Activated CD4-positive, alpha-beta T cell treated with anti-CD3 and anti-CD28 coated beads, Interleukin-2, amount 10 ng/mL, durations not matched to agents 24 days and 14 days (primary cell): ENCODE measurements around the gene CROCC2. TPM values are rescaled to one million over a fixed set of nuclear protein-coding genes. Genes with fewer than 3 reads are reported as not detected.

Experiments used
- DNase-seq: peaks from one replicate; pipeline ENCODE4 v3.0.0; 2022
- H3K27ac Mint-ChIP-seq: one replicate; pipeline ENCODE4 v1.8.0; 2022; ENCODE audit warnings: mild to moderate bottlenecking, mixed read lengths
- H3K27me3 Mint-ChIP-seq: one replicate; pipeline ENCODE4 v1.8.0; 2022; ENCODE audit warnings: mixed read lengths
- H3K36me3 Mint-ChIP-seq: one replicate; pipeline ENCODE4 v1.8.0; 2022; ENCODE audit warnings: low read depth, mild to moderate bottlenecking, mixed read lengths
- H3K4me1 Mint-ChIP-seq: one replicate; pipeline ENCODE4 v1.8.0; 2021; ENCODE audit warnings: mixed read lengths
- H3K4me3 Mint-ChIP-seq: one replicate; pipeline ENCODE4 v1.8.0; 2022; ENCODE audit warnings: mild to moderate bottlenecking, moderate library complexity, mixed read lengths
- H3K9me3 Mint-ChIP-seq: one replicate; pipeline ENCODE4 v1.8.0; 2021; ENCODE audit warnings: mixed read lengths
- intact Hi-C: fragments of 100-400 bp; cut with micrococcal nuclease; formaldehyde crosslinking; loops from one replicate; pipeline ENCODE4 v1.15.1; 2023
- total RNA-seq: library from RNA; stranded (reverse); gene quantifications from 2 replicates; pipeline ENCODE4 v1.2.3, GENCODE V29; 2022

Gene CROCC2
- total RNA-seq, 1 donor from 2014 or later = not detected

DNA sequence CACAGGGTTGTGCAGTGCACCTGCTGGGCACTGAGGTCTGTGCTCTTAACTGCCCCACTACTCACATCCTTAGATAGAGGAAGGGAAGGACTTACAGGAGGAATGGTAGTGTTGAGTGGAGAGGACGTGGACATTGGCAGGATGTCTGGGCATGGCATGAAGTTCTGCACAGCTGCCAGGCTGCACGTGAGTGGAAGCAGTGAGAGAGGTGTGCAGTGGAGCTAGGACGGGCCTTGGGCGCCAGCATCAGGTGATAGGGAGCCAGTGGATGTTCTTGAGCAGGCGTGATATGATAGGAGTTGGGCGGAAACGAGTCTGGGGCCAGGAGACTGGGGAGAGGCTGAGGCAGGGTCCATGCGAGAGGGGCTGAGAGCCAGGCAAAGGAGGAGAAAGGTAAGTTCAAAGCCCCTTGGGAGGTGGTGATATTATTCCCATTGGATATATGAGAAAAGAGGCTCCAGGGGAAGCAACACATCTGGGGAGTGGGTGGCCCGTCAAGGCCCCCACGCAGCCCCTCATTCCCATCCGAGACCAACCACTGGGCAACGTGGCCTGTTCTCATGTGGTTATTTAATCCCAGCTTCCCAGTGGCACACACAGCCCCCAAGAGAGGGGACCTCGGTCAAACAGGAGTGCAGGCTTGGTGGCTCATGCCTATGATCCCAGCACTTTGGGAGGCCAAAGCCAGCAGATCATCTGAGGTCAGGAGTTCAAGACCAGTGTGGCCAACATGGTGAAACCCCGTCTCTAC is 46.5 kb downstream of the CROCC2 start:
- intact Hi-C loops = no loop called here
- H3K4me3 Mint-ChIP-seq = no peak overlapping the region

DNA sequence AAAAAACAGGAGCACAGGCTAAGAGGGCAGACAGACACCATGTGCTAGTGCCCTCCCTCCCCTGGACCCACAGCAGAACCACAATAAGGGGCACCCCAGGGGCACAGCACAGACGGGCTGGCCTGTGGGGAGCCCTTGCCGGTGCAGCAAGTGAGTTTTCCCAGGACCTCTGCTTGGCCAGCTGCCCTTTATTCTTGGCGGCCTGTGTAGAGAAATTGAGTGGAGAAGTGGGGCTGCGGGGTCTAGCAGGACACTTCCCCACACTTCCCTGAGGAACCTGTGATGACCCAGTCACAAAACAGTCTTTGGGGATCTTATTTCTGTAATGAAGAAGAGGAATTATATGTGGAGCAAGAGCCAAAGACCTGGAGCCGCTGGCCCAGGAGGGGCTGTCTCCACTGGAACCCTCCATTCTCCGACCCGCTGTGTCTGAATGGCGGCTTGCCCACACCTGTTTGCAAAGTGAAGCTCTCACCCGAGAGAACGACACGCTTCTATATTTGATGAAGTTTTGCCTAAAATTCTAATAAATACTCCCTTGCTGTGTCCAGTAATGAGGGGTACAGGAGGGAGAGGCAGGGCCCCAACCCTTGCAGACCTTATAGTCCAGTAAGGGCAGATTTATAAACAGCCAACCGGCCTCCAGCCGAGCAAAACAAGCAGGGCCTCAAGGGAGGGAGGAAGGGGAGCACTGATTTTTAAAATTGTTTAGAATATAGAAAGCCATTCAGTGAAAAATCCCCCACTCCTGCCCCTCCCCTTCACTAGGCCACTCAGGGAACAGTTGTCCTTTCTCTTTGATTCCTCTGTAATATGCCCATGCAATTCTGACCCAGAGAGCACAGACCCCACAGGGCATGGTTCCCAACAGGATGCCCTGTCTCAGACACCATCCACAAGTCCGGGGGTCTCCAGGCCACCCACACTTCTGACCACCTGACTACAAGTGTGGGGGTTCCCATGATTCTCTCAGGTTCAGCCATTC is 47.6 kb downstream of the CROCC2 start:
- intact Hi-C loops = no loop called here
- Mint-ChIP-seq H3K4me3 (no peak overlapping the region), H3K4me1 (no peaks in the 10 kb centered on the region), H3K36me3 (no peaks in the 10 kb centered on the region), H3K9me3 (no peaks in the 10 kb centered on the region), H3K27ac (no peak overlapping the region), H3K27me3 (peaks cover 3% of the 10 kb centered on the region)
- DNase-seq = no peak

More for the DNA sequence above, 46.5 kb downstream of the CROCC2 start:
- Mint-ChIP-seq H3K27ac (no peak overlapping the region), H3K4me1 (no peaks in the 10 kb centered on the region), H3K36me3 (no peaks in the 10 kb centered on the region), H3K9me3 (no peaks in the 10 kb centered on the region), H3K27me3 (peaks cover 3% of the 10 kb centered on the region)
- no peak for DNase-seq

DNA sequence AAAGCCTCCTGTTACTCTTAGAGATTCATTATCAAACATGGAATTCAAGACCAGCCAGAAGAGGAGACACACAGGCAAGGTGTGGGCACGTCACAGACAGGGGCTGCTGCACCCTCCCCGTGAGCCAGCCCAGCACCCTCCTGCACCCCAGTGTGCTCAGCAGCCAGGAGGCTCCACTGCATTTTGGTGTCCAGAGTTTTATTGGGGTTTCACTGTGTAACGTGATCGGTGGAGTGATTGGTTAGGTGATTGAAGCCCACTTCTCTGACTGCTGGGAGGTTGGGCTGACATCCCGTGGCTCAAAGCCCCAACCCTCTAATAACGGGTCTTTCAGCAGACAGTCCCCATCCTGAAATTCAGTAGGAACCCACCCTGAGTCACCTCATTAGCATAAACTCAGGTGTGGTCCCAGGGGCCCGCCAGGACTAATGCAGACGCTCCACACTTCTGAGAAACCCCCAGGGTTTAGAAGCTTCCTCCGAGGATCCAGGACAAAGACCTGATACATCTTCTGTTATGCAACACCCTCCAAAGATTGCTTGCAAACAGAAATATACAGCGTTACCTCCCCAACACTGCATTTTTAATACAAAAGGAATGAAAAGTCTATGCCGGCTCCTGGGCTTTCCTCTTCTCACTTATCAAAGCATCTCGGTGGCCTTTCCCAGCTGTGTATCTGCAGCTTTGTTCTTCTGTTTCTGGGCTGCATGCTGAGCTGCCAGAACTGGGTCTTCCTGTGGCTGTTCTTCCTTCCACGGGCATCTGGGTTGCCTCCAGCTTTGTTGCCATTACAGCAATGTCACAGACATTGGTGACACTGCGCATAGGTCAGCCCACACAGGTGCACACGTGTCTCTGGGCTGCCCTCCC is 48.5 kb downstream of the CROCC2 start:
- H3K9me3 Mint-ChIP-seq = no peaks in the 10 kb centered on the region
- H3K4me1 Mint-ChIP-seq = no peaks in the 10 kb centered on the region
- no peaks in the 10 kb centered on the region for H3K36me3 Mint-ChIP-seq
- peaks cover 3% of the 10 kb centered on the region for H3K27me3 Mint-ChIP-seq
- intact Hi-C loops = no loop called here
- DNase-seq = no peak
- H3K4me3 Mint-ChIP-seq = no peak overlapping the region
- no peak overlapping the region for H3K27ac Mint-ChIP-seq

DNA sequence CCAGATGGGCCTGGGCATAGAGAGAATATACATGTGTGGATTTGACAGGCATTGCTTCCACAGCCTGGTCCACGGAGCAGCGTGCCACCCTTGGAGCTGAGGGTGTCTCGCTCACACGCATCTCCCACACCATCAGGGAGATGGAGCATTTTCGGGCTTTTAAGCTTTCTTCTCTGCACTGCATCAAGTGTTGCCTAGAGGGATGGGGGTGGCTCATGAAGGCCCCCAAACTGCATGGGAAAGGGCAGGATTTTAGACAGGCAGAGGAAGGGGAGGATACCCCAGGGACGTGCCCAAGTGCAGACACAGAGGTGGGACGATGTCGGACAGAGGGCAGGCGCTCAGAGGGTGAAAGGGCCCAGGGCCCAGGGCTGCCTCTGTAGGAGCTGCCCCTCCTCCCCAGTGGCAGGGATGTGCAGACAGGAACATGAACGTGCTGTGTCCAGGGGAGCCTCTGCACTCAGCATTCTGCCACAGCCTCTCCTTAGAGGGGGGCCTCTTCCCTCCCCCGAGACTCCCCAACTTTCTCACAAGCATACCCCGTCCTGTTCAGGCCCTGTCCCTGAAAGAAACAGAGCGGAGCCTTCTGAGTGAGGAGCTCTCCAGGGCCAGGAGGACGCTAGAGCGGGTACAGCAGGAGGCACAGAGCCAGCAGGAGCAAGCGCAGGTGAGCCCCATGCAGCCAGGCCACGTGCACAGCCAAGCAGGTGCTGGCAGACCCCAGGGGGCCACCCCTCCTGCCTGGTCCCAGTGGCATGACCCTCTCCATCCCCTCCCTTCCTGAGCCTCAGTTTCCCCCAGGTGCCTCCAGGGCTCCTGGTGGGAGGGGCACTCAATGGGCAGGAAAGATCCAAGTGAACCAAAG is 49.4 kb downstream of the CROCC2 start:
- no peaks in the 10 kb centered on the region for H3K4me1 Mint-ChIP-seq
- no peaks in the 10 kb centered on the region for H3K36me3 Mint-ChIP-seq
- no peaks in the 10 kb centered on the region for H3K9me3 Mint-ChIP-seq
- no peak overlapping the region for H3K27ac Mint-ChIP-seq
- H3K4me3 Mint-ChIP-seq = no peak overlapping the region
- DNase-seq = no peak
- intact Hi-C loops = no loop called here
- H3K27me3 Mint-ChIP-seq = peaks cover 5% of the 10 kb centered on the region

DNA sequence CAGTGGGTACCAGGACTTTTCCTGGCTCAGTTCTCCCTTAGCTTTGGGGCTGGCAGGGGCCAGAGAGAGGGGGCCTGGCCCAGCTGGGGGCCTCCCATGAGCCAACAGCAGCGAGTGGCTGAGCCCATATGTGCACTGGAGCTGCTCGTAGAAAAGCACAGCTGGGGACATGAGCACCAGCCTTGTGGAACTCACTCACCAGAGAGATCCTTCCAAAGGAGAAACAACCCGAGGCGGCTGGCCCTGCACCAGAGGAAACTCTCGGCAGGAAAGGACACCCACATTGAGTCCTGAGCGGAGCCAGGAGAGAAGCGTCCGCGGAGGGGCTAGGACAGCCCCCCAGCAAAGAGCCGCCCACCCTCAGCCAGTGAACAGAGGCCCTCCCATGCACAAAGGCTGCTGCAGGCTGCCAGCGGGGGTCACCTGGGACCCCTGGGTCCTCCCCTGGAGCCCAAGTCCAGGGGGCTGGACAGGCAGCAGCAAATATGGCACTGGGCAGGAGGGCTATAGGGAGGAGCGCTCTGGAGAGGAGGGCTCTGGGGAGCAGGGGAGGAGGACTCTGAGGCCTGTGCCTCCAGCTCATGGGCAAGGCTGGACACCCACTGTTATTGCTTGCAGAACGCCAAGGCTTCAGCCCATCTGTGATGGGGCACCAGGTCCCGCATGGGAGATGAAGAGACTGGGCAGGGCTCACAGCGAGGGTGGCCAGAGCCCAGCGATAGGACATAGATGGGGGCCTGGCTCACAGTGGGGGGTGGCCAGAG is 50.2 kb downstream of the CROCC2 start:
- no peaks in the 10 kb centered on the region for H3K4me1 Mint-ChIP-seq
- H3K27ac Mint-ChIP-seq = no peak overlapping the region
- no peak for DNase-seq
- H3K4me3 Mint-ChIP-seq = no peak overlapping the region
- no peaks in the 10 kb centered on the region for H3K36me3 Mint-ChIP-seq
- intact Hi-C loops = no loop called here
- no peaks in the 10 kb centered on the region for H3K9me3 Mint-ChIP-seq
- peaks cover 5% of the 10 kb centered on the region for H3K27me3 Mint-ChIP-seq

DNA sequence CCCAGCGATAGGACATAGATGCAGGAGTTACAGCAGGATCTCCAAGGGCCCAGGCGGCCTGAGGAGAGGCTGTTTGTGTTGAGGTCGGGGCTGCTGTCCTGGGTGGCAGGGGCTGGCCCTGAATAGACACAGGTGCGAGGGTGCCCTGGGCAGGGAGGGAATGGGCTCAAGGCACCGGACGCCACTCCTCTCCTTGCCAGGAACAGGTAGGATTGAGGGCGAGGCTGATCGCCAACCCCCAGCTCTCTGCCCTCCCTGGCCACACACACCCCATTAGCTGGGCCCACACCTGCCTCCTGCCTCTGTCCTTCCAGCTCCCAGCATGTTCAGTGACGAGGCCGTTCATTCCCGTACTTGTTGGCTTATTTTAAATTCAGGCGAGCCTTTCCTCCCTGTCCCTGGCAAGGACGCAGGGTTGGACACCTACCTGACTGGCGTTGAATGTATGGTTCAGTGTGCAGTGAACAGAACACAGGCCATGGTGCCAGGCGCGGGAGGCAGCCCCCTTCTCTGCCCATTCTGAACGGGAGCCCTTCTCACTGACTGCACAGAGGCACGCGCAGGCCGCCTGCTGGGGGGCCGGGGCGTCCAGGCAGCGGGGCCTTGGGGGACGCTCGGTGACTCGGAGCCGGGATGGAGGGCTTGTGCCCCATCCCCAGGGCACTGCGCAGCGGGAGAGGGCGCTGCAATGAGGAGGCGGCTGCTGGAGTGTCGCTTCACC is 51.0 kb downstream of the CROCC2 start:
- no peak overlapping the region for H3K27ac Mint-ChIP-seq
- H3K27me3 Mint-ChIP-seq = peaks cover 5% of the 10 kb centered on the region
- H3K4me1 Mint-ChIP-seq = no peaks in the 10 kb centered on the region
- no peaks in the 10 kb centered on the region for H3K36me3 Mint-ChIP-seq
- no peak for DNase-seq
- intact Hi-C loops = no loop called here
- H3K4me3 Mint-ChIP-seq = no peak overlapping the region
- no peaks in the 10 kb centered on the region for H3K9me3 Mint-ChIP-seq

DNA sequence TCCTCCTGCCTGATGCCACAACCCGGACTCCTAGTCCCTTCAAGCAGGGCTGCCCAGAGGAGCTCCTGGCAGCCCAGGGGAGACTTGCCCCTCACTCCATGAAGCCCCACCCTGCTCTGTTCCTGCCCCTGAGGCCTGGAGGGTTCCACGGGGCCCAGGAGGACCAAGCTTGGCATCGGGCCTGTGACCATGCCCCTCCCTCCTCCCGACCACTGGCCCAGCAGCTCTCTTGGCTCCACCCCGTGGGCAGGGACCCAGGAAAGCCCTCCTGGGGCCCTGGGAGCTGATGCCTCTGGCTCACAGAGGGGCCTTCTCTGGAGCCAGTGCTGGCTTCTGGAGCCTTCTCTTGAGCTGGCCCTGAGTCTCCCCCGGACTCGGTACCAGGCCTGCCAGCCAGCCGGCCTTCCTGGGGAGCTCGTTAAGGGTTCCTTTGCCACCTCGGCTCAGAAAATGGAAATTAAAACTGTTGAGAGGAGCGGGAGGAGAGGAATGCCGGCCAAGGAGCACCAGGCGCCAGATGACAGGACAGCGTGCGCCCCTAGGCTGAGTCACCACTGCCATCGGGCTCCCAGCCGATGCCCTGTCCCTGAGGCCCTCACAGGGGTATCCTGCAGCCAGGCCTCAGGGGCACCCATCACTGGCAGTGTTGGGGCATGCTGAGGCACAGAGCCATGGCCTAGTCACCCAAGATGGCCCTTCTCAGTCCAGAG is 51.7 kb downstream of the CROCC2 start:
- no peaks in the 10 kb centered on the region for H3K9me3 Mint-ChIP-seq
- H3K27ac Mint-ChIP-seq = no peak overlapping the region
- intact Hi-C loops = no loop called here
- no peaks in the 10 kb centered on the region for H3K4me1 Mint-ChIP-seq
- H3K4me3 Mint-ChIP-seq = no peak overlapping the region
- peaks cover 5% of the 10 kb centered on the region for H3K27me3 Mint-ChIP-seq
- DNase-seq = no peak
- no peaks in the 10 kb centered on the region for H3K36me3 Mint-ChIP-seq

DNA sequence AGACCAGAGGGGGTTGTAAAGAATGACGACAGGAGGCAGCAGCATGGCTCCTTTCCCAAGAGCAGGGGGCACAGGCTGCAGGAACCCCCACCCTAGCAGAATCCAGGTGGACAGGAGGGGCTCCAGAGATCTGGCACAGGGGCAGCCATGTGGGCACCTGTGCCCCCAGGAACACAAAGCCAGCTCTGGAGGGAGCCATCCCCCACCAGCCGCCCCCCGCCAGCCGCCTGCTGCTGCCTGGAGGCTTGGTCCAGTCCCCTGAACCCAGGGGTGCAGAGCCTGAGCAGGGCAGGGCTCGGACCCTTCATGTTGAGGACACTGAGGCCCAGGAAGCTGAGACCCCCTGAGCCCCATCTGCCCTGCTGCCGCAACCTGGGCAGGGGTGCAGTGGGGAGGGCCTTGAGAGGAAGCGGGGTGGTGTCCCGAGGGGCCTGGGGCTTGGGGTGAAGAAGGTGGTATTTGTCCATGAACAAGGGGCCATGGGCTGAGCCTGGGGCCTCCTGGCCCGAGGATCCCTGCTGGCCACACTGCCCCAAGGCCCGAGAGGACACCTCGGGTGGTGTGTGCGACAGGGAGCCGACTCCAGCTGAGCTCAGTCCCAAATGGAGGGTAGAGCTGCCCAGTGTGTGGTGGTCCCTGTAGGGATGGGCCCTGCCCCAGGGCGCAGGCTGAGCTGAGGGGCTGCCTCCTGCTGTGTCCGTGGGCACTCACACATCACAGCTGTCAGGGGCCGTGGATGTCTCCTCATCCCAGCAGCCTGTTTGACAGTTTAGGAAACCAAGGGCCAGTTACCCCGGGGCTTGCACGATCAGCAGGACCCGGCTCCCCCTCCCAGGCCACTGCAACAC is 52.5 kb downstream of the CROCC2 start:
- no peak for DNase-seq
- H3K4me3 Mint-ChIP-seq = no peak overlapping the region
- no peaks in the 10 kb centered on the region for H3K36me3 Mint-ChIP-seq
- peaks cover 5% of the 10 kb centered on the region for H3K27me3 Mint-ChIP-seq
- no peaks in the 10 kb centered on the region for H3K4me1 Mint-ChIP-seq
- no peak overlapping the region for H3K27ac Mint-ChIP-seq
- intact Hi-C loops = no loop called here
- no peaks in the 10 kb centered on the region for H3K9me3 Mint-ChIP-seq

DNA sequence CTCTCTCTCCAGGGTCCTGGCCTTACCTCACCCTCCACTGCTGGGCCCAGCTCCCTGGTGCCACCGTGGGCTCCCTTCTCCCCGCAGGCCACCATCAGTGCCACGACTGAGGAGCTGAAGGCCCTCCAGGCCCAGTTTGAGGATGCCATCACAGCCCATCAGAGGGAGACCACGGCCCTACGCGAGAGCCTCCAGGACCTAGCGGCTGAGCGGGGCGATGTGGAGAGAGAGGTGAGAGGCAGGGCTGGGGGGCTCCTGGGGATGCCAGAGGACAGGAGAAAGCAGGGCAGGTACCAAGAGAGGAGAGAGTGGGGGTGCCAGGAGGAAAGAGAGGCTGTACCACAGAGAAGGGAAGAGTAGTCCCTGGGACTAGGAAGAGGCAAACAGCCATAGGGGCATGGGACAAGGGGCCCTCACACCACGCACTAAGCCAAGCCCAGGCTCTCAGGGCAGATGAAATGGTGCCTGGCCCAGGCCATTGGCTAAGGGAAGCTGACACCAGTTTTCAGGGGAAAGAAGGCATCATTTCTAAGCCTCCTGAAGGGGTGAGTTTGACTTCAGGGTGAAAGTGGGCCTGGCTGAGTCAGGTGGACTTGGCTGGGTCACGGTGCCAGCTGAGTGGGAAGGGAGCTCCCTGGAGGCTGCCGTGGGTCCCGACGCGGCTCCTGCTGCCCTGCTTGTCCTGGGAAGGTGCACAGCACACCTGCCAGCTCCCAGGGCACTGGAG is 53.2 kb downstream of the CROCC2 start:
- intact Hi-C loops = no loop called here
- Mint-ChIP-seq H3K9me3 (no peaks in the 10 kb centered on the region), H3K4me3 (no peak overlapping the region), H3K27me3 (peaks cover 2% of the 10 kb centered on the region), H3K36me3 (no peaks in the 10 kb centered on the region), H3K27ac (no peak overlapping the region), H3K4me1 (no peaks in the 10 kb centered on the region)
- no peak for DNase-seq

DNA sequence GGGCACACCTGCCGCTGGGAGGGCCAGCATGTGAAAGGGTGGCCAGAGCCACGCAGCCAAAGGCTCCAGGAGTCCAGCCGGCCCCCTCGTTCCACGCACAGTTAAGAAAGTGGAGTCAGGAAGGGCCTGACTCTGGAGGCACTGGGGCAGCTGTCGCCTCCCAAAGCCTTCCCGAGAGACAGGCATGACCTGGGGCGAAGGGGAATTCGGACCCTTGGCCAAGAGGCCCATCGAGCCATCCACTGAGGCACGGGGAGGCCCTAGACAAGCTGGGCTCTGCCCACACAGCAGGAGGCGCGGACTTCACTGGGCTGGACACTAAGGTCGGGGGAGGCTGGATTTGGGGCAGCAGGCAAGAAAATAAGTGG is 53.8 kb downstream of the CROCC2 start:
- Mint-ChIP-seq H3K36me3 (no peaks in the 10 kb centered on the region), H3K4me3 (no peak overlapping the region), H3K27ac (no peak overlapping the region), H3K27me3 (peaks cover 2% of the 10 kb centered on the region), H3K4me1 (no peaks in the 10 kb centered on the region), H3K9me3 (no peaks in the 10 kb centered on the region)
- intact Hi-C loops = no loop called here
- DNase-seq = no peak
